ENCODE results near the gene CDC42EP2.

CDC42EP2 gene

GRCh38 chr11:65356394-65356972 lies 41.8 kb downstream of the CDC42EP2 start:
- H3K36me3 ChIP-seq (ENCODE audit: control insufficient read depth, insufficient read depth, low read length): peaks cover 8% of the 10 kb centered on the region
- H3K27me3 ChIP-seq (replicated peaks; ENCODE audit: control insufficient read depth, insufficient read depth, low read length): no peaks in the 10 kb centered on the region
- no peak for TF ChIP-seq CTCF (IDR thresholded peaks at IDR 0.05; ENCODE audit: insufficient read depth, low read length, poor library complexity, severe bottlenecking)
- DNase-seq (ENCODE audit: extremely low read depth, insufficient read length): no peak
- H3K4me3 ChIP-seq (replicated peaks; ENCODE audit: low read depth, low read length): no peak overlapping the region

- Histone ChIP-seq H3K27me3 (replicated peaks; ENCODE audit: control insufficient read depth, insufficient read depth, low read length) (no peaks in the 10 kb centered on the region), H3K4me3 (replicated peaks; ENCODE audit: low read depth, low read length) (no peak overlapping the region), H3K36me3 (ENCODE audit: control insufficient read depth, insufficient read depth, low read length) (no peaks in the 10 kb centered on the region)
- TF ChIP-seq CTCF (IDR thresholded peaks at IDR 0.05; ENCODE audit: insufficient read depth, low read length, poor library complexity, severe bottlenecking): no peak
- DNase-seq (ENCODE audit: extremely low read depth, insufficient read length): no peak
Observed at GRCh38 chr11:65357856-65358356, 43.2 kb downstream of the CDC42EP2 start.

GRCh38 chr11:65362320-65362931 lies 47.8 kb downstream of the CDC42EP2 start:
- no peak for TF ChIP-seq CTCF (IDR thresholded peaks at IDR 0.05; ENCODE audit: insufficient read depth, low read length, poor library complexity, severe bottlenecking)
- peak; percentile 76 for DNase-seq (ENCODE audit: extremely low read depth, insufficient read length)
- Histone ChIP-seq H3K36me3 (ENCODE audit: control insufficient read depth, insufficient read depth, low read length) (no peaks in the 10 kb centered on the region), H3K27me3 (replicated peaks; ENCODE audit: control insufficient read depth, insufficient read depth, low read length) (no peaks in the 10 kb centered on the region), H3K4me3 (replicated peaks; ENCODE audit: low read depth, low read length) (no peak overlapping the region)

GRCh38 chr11:65362966-65363365 lies 48.3 kb downstream of the CDC42EP2 start:
- Histone ChIP-seq H3K36me3 (ENCODE audit: control insufficient read depth, insufficient read depth, low read length) (no peaks in the 10 kb centered on the region), H3K27me3 (replicated peaks; ENCODE audit: control insufficient read depth, insufficient read depth, low read length) (no peaks in the 10 kb centered on the region), H3K4me3 (replicated peaks; ENCODE audit: low read depth, low read length) (no peak overlapping the region)
- no peak for DNase-seq (ENCODE audit: extremely low read depth, insufficient read length)
- no peak for TF ChIP-seq CTCF (IDR thresholded peaks at IDR 0.05; ENCODE audit: insufficient read depth, low read length, poor library complexity, severe bottlenecking)

GRCh38 chr11:65363770-65364169 lies 49.1 kb downstream of the CDC42EP2 start:
- no peak for TF ChIP-seq CTCF (IDR thresholded peaks at IDR 0.05; ENCODE audit: insufficient read depth, low read length, poor library complexity, severe bottlenecking)
- DNase-seq (ENCODE audit: extremely low read depth, insufficient read length): no peak

More at GRCh38 chr11:65363770-65364169, 49.1 kb downstream of the CDC42EP2 start:
- H3K27me3 ChIP-seq (replicated peaks; ENCODE audit: control insufficient read depth, insufficient read depth, low read length): no peaks in the 10 kb centered on the region
- no peaks in the 10 kb centered on the region for H3K36me3 ChIP-seq (ENCODE audit: control insufficient read depth, insufficient read depth, low read length)
- H3K4me3 ChIP-seq (replicated peaks; ENCODE audit: low read depth, low read length): no peak overlapping the region
